Stimulated activated effector memory CD8-positive, alpha-beta T cell treated with anti-CD3 and anti-CD28 coated beads, Interleukin-12 subunit alpha, Interleukin-12 subunit beta, amount 100 ng/mL, for 72 hours (primary cell): ENCODE measurements around the gene ABI1.
A peak's percentile ranks its signal among the peaks of the same experiment; 100 is the strongest.
"Not testable (repeated sequence)": the region's sequence is repeated elsewhere in the genome, so short reads cannot be mapped to it uniquely, and the experiment has no call there.

ENCODE experiments used
- ATAC-seq: fragments of 150-1000 bp; cut with Tn5 transposase; 2 replicates; pipeline ENCODE4 v1.10.0; 2021
- DNase-seq, 2 donors: peaks; one replicate each; pipeline ENCODE4 v3.0.0; 2021 to 2022; ENCODE audit warnings: low spot score in 2 of 2
- H3K27ac Mint-ChIP-seq: one replicate; pipeline ENCODE4 v1.8.0; 2022; ENCODE audit warnings: mild to moderate bottlenecking, mixed read lengths
- H3K36me3 Mint-ChIP-seq: one replicate; pipeline ENCODE4 v1.8.0; 2022; ENCODE audit warnings: mild to moderate bottlenecking, mixed read lengths
- H3K4me1 Mint-ChIP-seq: one replicate; pipeline ENCODE4 v1.8.0; 2022; ENCODE audit warnings: mixed read lengths
- H3K4me3 Mint-ChIP-seq: one replicate; pipeline ENCODE4 v1.8.0; 2022; ENCODE audit warnings: mild to moderate bottlenecking, mixed read lengths
- H3K9me3 Mint-ChIP-seq: one replicate; pipeline ENCODE4 v1.8.0; 2022; ENCODE audit warnings: mixed read lengths

ABI1 gene

GRCh38 chr10:26801274-26801673 is 59.5 kb downstream of the ABI1 start:
- no peak for DNase-seq

GRCh38 chr10:26800468-26800867 is 60.3 kb downstream of the ABI1 start:
- ATAC-seq = no peak

More at GRCh38 chr10:26801274-26801673, 59.5 kb downstream of the ABI1 start:
- Mint-ChIP-seq H3K27ac (no peak overlapping the region), H3K4me3 (no peak overlapping the region), H3K36me3 (peaks cover 5% of the 10 kb centered on the region), H3K4me1 (peaks cover 85% of the 10 kb centered on the region), H3K9me3 (no peaks in the 10 kb centered on the region)
- ATAC-seq = no peak

GRCh38 chr10:26799342-26799741 is 61.4 kb downstream of the ABI1 start:
- DNase-seq (no peak), ATAC-seq (no peak)
- peaks cover 4% of the 10 kb centered on the region for H3K9me3 Mint-ChIP-seq
- peaks cover 80% of the 10 kb centered on the region for H3K4me1 Mint-ChIP-seq
- peaks cover 5% of the 10 kb centered on the region for H3K36me3 Mint-ChIP-seq
- peak overlapping the region; percentile 51 for H3K27ac Mint-ChIP-seq
- H3K4me3 Mint-ChIP-seq = no peak overlapping the region

More at GRCh38 chr10:26800468-26800867, 60.3 kb downstream of the ABI1 start:
- Mint-ChIP-seq H3K4me1 (peaks cover 84% of the 10 kb centered on the region), H3K9me3 (peaks cover under 1% of the 10 kb centered on the region), H3K27ac (no peak overlapping the region), H3K4me3 (no peak overlapping the region), H3K36me3 (peaks cover 5% of the 10 kb centered on the region)
- DNase-seq = no peak

GRCh38 chr10:26798298-26798697 is 62.5 kb downstream of the ABI1 start:
- Mint-ChIP-seq H3K27ac (no peak overlapping the region), H3K9me3 (peaks cover 4% of the 10 kb centered on the region), H3K4me3 (no peak overlapping the region), H3K4me1 (peaks cover 74% of the 10 kb centered on the region), H3K36me3 (peaks cover 5% of the 10 kb centered on the region)
- no peak for ATAC-seq
- DNase-seq = no peak

- ATAC-seq (no peak), DNase-seq (no peak)
- Mint-ChIP-seq H3K9me3 (peaks cover 4% of the 10 kb centered on the region), H3K4me1 (peaks cover 74% of the 10 kb centered on the region), H3K36me3 (peaks cover 5% of the 10 kb centered on the region), H3K4me3 (no peak overlapping the region), H3K27ac (no peak overlapping the region)
Measured at GRCh38 chr10:26797340-26797739, 63.4 kb downstream of the ABI1 start.

- H3K36me3 Mint-ChIP-seq = peaks cover 10% of the 10 kb centered on the region
- peaks cover 62% of the 10 kb centered on the region for H3K4me1 Mint-ChIP-seq
- peaks cover 4% of the 10 kb centered on the region for H3K9me3 Mint-ChIP-seq
- H3K4me3 Mint-ChIP-seq = no peak overlapping the region
- ATAC-seq = no peak
- no peak for DNase-seq
- H3K27ac Mint-ChIP-seq = no peak overlapping the region
Measured at GRCh38 chr10:26792758-26793495, 67.8 kb downstream of the ABI1 start.

- peaks cover 65% of the 10 kb centered on the region for H3K4me1 Mint-ChIP-seq
- H3K4me3 Mint-ChIP-seq = no peak overlapping the region
- ATAC-seq (no peak), DNase-seq (no peak)
- peaks cover 3% of the 10 kb centered on the region for H3K9me3 Mint-ChIP-seq
- peaks cover 21% of the 10 kb centered on the region for H3K36me3 Mint-ChIP-seq
- no peak overlapping the region for H3K27ac Mint-ChIP-seq
Measured at GRCh38 chr10:26790221-26790995, 70.3 kb downstream of the ABI1 start.

- H3K27ac Mint-ChIP-seq, H3K9me3 Mint-ChIP-seq, ATAC-seq, H3K4me3 Mint-ChIP-seq, DNase-seq: not testable (repeated sequence)
- Mint-ChIP-seq H3K4me1 (peaks cover 61% of the 10 kb centered on the region), H3K36me3 (peaks cover 21% of the 10 kb centered on the region)
Measured at GRCh38 chr10:26789779-26790178, 71.0 kb downstream of the ABI1 start.

- no peak overlapping the region for H3K27ac Mint-ChIP-seq
- H3K4me3 Mint-ChIP-seq = no peak overlapping the region
- ATAC-seq = no peak
- peaks cover 29% of the 10 kb centered on the region for H3K36me3 Mint-ChIP-seq
- peaks cover 67% of the 10 kb centered on the region for H3K4me1 Mint-ChIP-seq
- DNase-seq = no peak
- no peaks in the 10 kb centered on the region for H3K9me3 Mint-ChIP-seq
Measured at GRCh38 chr10:26787362-26787761, 73.4 kb downstream of the ABI1 start.

GRCh38 chr10:26781797-26782196 is 79.0 kb downstream of the ABI1 start:
- Mint-ChIP-seq H3K27ac (peak overlapping the region; percentile 57), H3K9me3 (no peaks in the 10 kb centered on the region), H3K4me3 (peak overlapping the region; percentile 19), H3K4me1 (peaks cover 81% of the 10 kb centered on the region), H3K36me3 (peaks cover 26% of the 10 kb centered on the region)
- ATAC-seq (peak; percentile 71), DNase-seq (no peak)

GRCh38 chr10:26780793-26781601 is 79.8 kb downstream of the ABI1 start:
- H3K4me3 Mint-ChIP-seq = peak overlapping the region; percentile 19
- peaks cover 77% of the 10 kb centered on the region for H3K4me1 Mint-ChIP-seq
- peak in 1 of 2 donors; percentile 59 for DNase-seq
- peaks cover 31% of the 10 kb centered on the region for H3K36me3 Mint-ChIP-seq
- H3K9me3 Mint-ChIP-seq = no peaks in the 10 kb centered on the region
- H3K27ac Mint-ChIP-seq = peak overlapping the region; percentile 42
- ATAC-seq = peak; percentile 95

GRCh38 chr10:26780106-26780792 is 80.5 kb downstream of the ABI1 start:
- DNase-seq (no peak), ATAC-seq (no peak)
- H3K4me3 Mint-ChIP-seq = no peak overlapping the region
- H3K4me1 Mint-ChIP-seq = peaks cover 76% of the 10 kb centered on the region
- peaks cover 38% of the 10 kb centered on the region for H3K36me3 Mint-ChIP-seq
- peak overlapping the region; percentile 42 for H3K27ac Mint-ChIP-seq
- H3K9me3 Mint-ChIP-seq = no peaks in the 10 kb centered on the region

- no peak overlapping the region for H3K4me3 Mint-ChIP-seq
- H3K4me1 Mint-ChIP-seq = peaks cover 76% of the 10 kb centered on the region
- no peak overlapping the region for H3K27ac Mint-ChIP-seq
- H3K36me3 Mint-ChIP-seq = peaks cover 42% of the 10 kb centered on the region
- DNase-seq (no peak), ATAC-seq (no peak)
- no peaks in the 10 kb centered on the region for H3K9me3 Mint-ChIP-seq
Measured at GRCh38 chr10:26779176-26779860, 81.4 kb downstream of the ABI1 start.

- Mint-ChIP-seq H3K36me3 (peaks cover 35% of the 10 kb centered on the region), H3K4me1 (peaks cover 70% of the 10 kb centered on the region), H3K9me3 (no peaks in the 10 kb centered on the region), H3K4me3 (no peak overlapping the region), H3K27ac (peak overlapping the region; percentile 87)
- DNase-seq (no peak), ATAC-seq (peak; percentile 27)
Measured at GRCh38 chr10:26777686-26778085, 83.1 kb downstream of the ABI1 start.
